Kidney epithelial cell (primary cell): ENCODE results near the gene ISM1. TPM values are rescaled to one million over a fixed set of nuclear protein-coding genes. Genes with fewer than 3 reads are reported as not detected.

Source experiments
- DNase-seq: peaks from one replicate; pipeline ENCODE4 v3.0.0-alpha.2; 2010; ENCODE audit warnings: low read depth
- H3K27me3 ChIP-seq: 2 replicates; pipeline ENCODE4 v1.6.0; 2011; ENCODE audit warnings: low read length; ENCODE audit not compliant: control insufficient read depth, insufficient read depth
- H3K36me3 ChIP-seq: 2 replicates; pipeline ENCODE4 v1.5.1; 2011; ENCODE audit warnings: low read length; ENCODE audit not compliant: control insufficient read depth, insufficient read depth
- H3K4me3 ChIP-seq: 2 replicates; pipeline ENCODE4 v1.5.1; 2011; ENCODE audit warnings: low read depth, mild to moderate bottlenecking, control low read depth, low read length
- total RNA-seq: library from RNA; depleted of rRNA; stranded (reverse); fragments of >200 nt; gene quantifications from 2 replicates; pipeline ENCODE4 v1.2.3, GENCODE V29; 2015
- TF ChIP-seq, protein P1 (sequence below): IDR thresholded peaks from 2 replicates; pipeline ENCODE4 v1.5.1; 2011; ENCODE audit warnings: mild to moderate bottlenecking, moderate library complexity, low read length, control low read depth, inconsistent platforms; ENCODE audit not compliant: insufficient read depth, poor library complexity, severe bottlenecking

ISM1 gene
- 0.27 TPM in 1 of 2 replicates, not detected in the other for total RNA-seq

GRCh38 chr20:13220904-13221297 lies at the start of gene ISM1:
TSS of gene ISM1 (plus strand) at chr20:13221274. CDS start at chr20:13221777, 503 bp downstream.
- peaks cover 21% of the 10 kb centered on the region for H3K27me3 ChIP-seq
- no peaks in the 10 kb centered on the region for H3K36me3 ChIP-seq
- H3K4me3 ChIP-seq, result peak within 1 kb of the TSS; percentile 45
- DNase-seq, result no peak
- TF ChIP-seq, protein P1, sequence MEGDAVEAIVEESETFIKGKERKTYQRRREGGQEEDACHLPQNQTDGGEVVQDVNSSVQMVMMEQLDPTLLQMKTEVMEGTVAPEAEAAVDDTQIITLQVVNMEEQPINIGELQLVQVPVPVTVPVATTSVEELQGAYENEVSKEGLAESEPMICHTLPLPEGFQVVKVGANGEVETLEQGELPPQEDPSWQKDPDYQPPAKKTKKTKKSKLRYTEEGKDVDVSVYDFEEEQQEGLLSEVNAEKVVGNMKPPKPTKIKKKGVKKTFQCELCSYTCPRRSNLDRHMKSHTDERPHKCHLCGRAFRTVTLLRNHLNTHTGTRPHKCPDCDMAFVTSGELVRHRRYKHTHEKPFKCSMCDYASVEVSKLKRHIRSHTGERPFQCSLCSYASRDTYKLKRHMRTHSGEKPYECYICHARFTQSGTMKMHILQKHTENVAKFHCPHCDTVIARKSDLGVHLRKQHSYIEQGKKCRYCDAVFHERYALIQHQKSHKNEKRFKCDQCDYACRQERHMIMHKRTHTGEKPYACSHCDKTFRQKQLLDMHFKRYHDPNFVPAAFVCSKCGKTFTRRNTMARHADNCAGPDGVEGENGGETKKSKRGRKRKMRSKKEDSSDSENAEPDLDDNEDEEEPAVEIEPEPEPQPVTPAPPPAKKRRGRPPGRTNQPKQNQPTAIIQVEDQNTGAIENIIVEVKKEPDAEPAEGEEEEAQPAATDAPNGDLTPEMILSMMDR, result no peak

- H3K27me3 ChIP-seq, result no peaks in the 10 kb centered on the region
- H3K4me3 ChIP-seq, result no peak overlapping the region
- TF ChIP-seq, protein P1, result no peak
- DNase-seq, result no peak
- no peaks in the 10 kb centered on the region for H3K36me3 ChIP-seq
Measured at GRCh38 chr20:13173201-13173600, 47.9 kb upstream of the ISM1 start.

- Histone ChIP-seq H3K27me3 (no peaks in the 10 kb centered on the region), H3K36me3 (no peaks in the 10 kb centered on the region), H3K4me3 (no peak overlapping the region)
- no peak for DNase-seq
- TF ChIP-seq, protein P1, result no peak
Measured at GRCh38 chr20:13174402-13174801, 46.7 kb upstream of the ISM1 start.

DNA sequence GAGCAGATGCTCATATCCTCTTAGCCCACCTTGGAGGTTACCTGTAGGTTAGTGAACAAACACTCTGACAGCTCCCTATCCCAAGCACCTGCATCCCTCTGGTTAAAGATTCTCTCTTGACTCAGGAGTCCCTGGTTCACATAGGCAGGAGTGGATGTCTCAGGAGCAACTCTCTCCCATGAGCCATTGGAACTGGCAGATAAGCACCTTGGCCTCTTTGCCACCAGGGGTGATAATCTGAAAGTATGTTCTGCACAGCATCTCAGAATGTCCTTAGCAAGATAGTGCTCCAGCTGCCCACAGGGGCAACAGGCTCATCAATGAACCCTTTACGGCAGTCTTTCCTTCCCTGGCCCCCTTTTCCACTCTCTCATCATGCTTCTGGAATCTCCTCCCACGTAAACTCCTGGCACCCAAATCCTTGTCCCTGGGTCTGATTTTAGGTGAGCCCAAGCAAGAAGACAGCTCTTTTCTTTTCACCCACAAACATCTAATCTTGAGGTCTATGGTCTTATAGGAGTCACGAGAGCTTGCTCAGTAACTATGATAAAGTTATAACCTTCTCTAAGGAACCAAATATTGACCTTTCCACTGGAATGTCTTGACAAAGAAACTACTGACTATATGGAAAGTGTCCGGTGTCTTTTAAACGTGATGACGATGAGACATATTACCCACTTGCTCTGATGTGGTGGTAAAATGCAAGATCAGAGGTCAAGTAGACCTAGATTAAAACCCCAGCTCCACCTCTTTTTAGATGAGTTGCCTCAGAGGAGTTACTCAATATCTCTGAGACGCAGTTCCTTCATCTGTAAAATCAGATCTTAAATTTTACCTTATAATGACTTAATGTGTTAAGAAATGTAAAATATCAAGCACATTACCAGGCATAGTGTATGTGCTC lies 39.8 kb upstream of the ISM1 start:
- H3K27me3 ChIP-seq, result no peaks in the 10 kb centered on the region
- TF ChIP-seq, protein P1, result no peak

GRCh38 chr20:13183005-13183404 lies 38.1 kb upstream of the ISM1 start:
- DNase-seq, result no peak
- no peaks in the 10 kb centered on the region for H3K27me3 ChIP-seq
- H3K4me3 ChIP-seq, result no peak overlapping the region
- TF ChIP-seq, protein P1, result no peak
- H3K36me3 ChIP-seq, result no peaks in the 10 kb centered on the region

More for the DNA sequence above, 39.8 kb upstream of the ISM1 start:
- Histone ChIP-seq H3K4me3 (no peak overlapping the region), H3K36me3 (no peaks in the 10 kb centered on the region)
- no peak for DNase-seq
